Naive thymus-derived CD8-positive, alpha-beta T cell (primary cell): ENCODE results near the gene DSCAM. TPM values are rescaled to one million over a fixed set of nuclear protein-coding genes. Genes with fewer than 3 reads are reported as not detected.

Source experiments
- ATAC-seq, 2 donors: fragments of 150-1000 bp; cut with Tn5 transposase in 1 of 2; sonication (Bioruptor Pico), chemical (Tn5 transposase) in 1 of 2; 1 replicate in 1 of 2; 2 replicates in 1 of 2; pipeline ENCODE4 v1.10.0; 2021; ENCODE audit warnings: mild to moderate bottlenecking in 2 of 2, moderate library complexity in 2 of 2
- POLR2A ChIA-PET: fragments of 350-600 bp; sonication (Branson Sonifier 250); formaldehyde crosslinking; loops from one replicate; lab custom pipeline; 2021; ENCODE audit warnings: antibody characterized with exemption; lab: Charles Lee
- DNase-seq, 10 donors: peaks; one replicate each; pipeline versions ENCODE4 v3.0.0 to v3.0.0-alpha.2; 2020 to 2022
- H3K27ac Mint-ChIP-seq, 10 donors: one replicate each; pipeline ENCODE4 v1.8.0; 2020 to 2022; ENCODE audit warnings: mild to moderate bottlenecking in 10 of 10, mixed read lengths in 10 of 10, moderate library complexity in 4 of 10, inconsistent platforms in 1 of 10
- H3K27me3 Mint-ChIP-seq, 5 donors: one replicate each; pipeline ENCODE4 v1.8.0; 2021 to 2022; ENCODE audit warnings: mixed read lengths in 5 of 5
- H3K36me3 Mint-ChIP-seq, 3 donors: one replicate each; pipeline ENCODE4 v1.8.0; 2020 to 2022; ENCODE audit warnings: mixed read lengths in 3 of 3, mild to moderate bottlenecking in 2 of 3, inconsistent platforms in 1 of 3
- H3K4me1 Mint-ChIP-seq, 4 donors: one replicate each; pipeline ENCODE4 v1.8.0; 2021 to 2022; ENCODE audit warnings: mixed read lengths in 4 of 4
- H3K4me3 Mint-ChIP-seq, 10 donors: one replicate each; pipeline ENCODE4 v1.8.0; 2020 to 2022; ENCODE audit warnings: mild to moderate bottlenecking in 10 of 10, mixed read lengths in 10 of 10, moderate library complexity in 6 of 10, inconsistent platforms in 1 of 10
- H3K9me3 Mint-ChIP-seq, 9 donors: one replicate each; pipeline ENCODE4 v1.8.0; 2020 to 2022; ENCODE audit warnings: mixed read lengths in 9 of 9, mild to moderate bottlenecking in 3 of 9, inconsistent platforms in 1 of 9, moderate library complexity in 1 of 9
- polyA plus RNA-seq, 3 donors: library from polyadenylated mRNA; unstranded; fragments of 300-500 nt; fragmentation: Illumina TruSeq; gene quantifications; one replicate each; pipeline ENCODE4 v1.2.3, GENCODE V29; 2021
- total RNA-seq, 8 experiments: library from RNA in 2 of 8; stranded (reverse) in 2 of 8; gene quantifications; one replicate each; pipeline ENCODE4 v1.2.3 and lab custom pipeline; 2021 to 2026

The DSCAM gene
- total and polyA plus RNA-seq, 5 experiments from 2014 or later: not detected

DNA sequence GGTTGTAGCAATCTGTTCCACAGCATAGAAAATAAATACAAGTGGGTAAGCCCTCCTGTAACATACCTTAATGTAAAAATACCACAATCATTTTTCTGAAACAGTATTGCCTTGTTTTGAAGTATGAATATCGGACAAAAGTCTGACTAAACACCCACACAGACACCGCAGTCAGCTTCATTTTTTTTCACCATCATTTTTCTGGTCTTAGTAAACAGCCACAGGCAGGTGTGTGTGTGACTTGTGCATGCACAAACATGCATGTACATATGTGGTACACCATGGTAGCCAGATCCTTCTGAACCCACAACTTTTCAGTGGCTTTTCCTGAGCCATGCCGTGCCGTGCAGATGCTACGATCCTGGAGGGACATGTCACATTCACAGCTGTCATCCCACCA, 718.1 kb downstream of the DSCAM start:
- no peak for ATAC-seq
- peaks cover 0 to 18% (median 5%) of the 10 kb centered on the region in 9 donors for H3K9me3 Mint-ChIP-seq
- no peak overlapping the region for H3K27ac Mint-ChIP-seq

DNA sequence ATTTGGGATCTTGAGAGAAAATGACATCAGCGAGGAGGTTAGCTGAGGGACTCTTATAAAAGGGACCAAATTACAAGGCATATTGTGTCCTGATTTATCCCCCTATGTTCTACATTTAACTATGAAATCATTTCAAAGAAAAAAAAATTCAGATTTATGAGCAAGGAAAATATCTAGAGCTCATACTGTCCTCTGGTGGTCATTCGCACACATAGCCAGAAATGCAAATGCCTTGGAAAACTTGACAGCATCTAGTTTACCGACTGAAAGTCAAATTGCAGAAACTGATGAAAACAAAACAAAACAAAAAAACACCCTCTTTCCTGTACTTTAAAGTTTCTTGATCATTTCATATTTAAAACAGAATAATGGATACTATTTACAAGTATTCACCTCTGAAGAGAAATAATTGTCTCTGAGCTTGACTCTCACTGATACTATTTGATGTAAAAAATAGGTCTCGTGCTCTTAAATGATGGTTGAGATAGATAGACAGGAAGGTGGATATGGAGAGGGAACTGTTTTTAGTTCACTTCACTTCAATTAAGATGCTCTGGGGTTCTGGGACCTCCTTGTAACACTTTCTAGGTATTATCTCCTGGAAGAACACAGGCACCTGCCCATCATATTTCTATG, 725.9 kb downstream of the DSCAM start:
- POLR2A ChIA-PET: no interaction called here
- H3K4me3 Mint-ChIP-seq: no peak overlapping the region
- no peak overlapping the region for H3K27ac Mint-ChIP-seq
- H3K9me3 Mint-ChIP-seq: peaks cover 0 to 16% (median 4%) of the 10 kb centered on the region in 9 donors
- no peaks in the 10 kb centered on the region for H3K4me1 Mint-ChIP-seq
- DNase-seq (no peak), ATAC-seq (no peak)
- peaks cover 0 to 3% (median 0%) of the 10 kb centered on the region in 3 donors for H3K36me3 Mint-ChIP-seq
- H3K27me3 Mint-ChIP-seq: peaks cover 0 to 27% (median 5%) of the 10 kb centered on the region in 5 donors

More for the DNA sequence above, 718.1 kb downstream of the DSCAM start:
- Mint-ChIP-seq H3K4me3 (no peak overlapping the region), H3K36me3 (peaks cover 0 to 3% (median 0%) of the 10 kb centered on the region in 3 donors), H3K27me3 (peaks cover 0 to 12% (median 2%) of the 10 kb centered on the region in 5 donors), H3K4me1 (no peaks in the 10 kb centered on the region)
- no peak for DNase-seq
- POLR2A ChIA-PET: no interaction called here

DNA sequence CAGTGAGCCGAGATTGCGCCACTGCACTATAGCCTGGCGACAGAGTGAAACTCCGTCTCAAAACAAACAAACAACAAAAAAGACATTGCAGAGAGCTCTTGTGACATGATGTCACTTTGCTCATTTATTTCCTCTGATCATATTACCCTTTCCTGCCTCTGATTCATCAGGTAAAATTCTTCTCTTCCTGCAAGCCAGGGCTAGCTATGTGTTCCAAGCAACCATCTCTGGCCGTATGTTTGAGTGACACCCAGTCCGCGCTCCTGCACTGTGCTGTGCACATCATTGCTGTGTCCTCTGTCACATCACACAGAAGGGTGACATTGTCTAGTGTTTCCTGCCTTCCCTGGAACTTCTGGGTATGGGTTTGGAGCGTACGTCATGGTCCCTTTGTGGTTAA, 728.4 kb downstream of the DSCAM start:
- DNase-seq (no peak), ATAC-seq (no peak)
- Mint-ChIP-seq H3K4me3 (no peak overlapping the region), H3K36me3 (peaks cover 0 to 4% (median 0%) of the 10 kb centered on the region in 3 donors), H3K27ac (no peak overlapping the region), H3K9me3 (peaks cover 0 to 27% (median 6%) of the 10 kb centered on the region in 9 donors), H3K4me1 (no peaks in the 10 kb centered on the region), H3K27me3 (peaks cover 0 to 21% (median 5%) of the 10 kb centered on the region in 5 donors)
- POLR2A ChIA-PET: no interaction called here

DNA sequence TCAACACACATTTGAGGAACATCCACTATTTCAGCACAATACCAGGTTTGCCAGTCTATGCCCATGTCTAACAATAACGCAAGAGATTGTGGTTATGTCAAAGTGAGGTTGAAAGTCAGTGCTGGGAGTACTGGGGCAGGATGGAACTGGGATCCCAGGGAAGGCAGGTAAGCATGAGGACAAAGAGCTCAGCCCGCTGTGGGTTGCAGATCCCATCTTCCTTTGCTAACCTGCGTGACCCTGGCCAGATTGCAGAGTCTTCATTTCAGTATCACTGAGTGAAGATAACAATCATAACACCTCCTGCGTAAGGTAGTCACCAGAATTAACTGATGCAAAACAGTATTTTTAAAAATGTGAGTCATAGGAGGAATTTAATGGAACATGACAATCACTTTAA, 729.7 kb downstream of the DSCAM start:
- ATAC-seq: no peak
- peaks cover 0 to 27% (median 6%) of the 10 kb centered on the region in 9 donors for H3K9me3 Mint-ChIP-seq
- no peak for DNase-seq
- H3K27ac Mint-ChIP-seq: no peak overlapping the region
- POLR2A ChIA-PET: no interaction called here
- H3K4me1 Mint-ChIP-seq: no peaks in the 10 kb centered on the region
- H3K27me3 Mint-ChIP-seq: peaks cover 0 to 8% (median 0%) of the 10 kb centered on the region in 5 donors
- H3K4me3 Mint-ChIP-seq: no peak overlapping the region
- H3K36me3 Mint-ChIP-seq: peaks cover 0 to 4% (median 0%) of the 10 kb centered on the region in 3 donors

DNA sequence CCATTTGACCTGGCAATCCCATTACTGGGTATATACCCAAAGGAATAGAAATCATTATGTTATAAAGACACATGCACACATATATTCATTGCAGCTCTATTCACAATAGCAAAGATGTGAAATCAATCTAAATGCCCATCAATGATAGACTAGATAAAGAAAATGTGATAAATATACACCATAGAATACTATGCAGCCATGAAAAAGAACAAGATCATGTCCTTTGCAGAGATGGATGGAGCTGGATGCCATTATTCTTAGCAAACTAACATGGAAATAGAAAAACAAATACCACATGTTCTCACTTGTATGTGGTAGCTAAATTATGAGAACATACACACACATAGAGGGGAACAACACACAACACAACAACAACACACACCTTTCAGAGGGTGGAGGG, 731.2 kb downstream of the DSCAM start:
- H3K27ac Mint-ChIP-seq: no peak overlapping the region

DNA sequence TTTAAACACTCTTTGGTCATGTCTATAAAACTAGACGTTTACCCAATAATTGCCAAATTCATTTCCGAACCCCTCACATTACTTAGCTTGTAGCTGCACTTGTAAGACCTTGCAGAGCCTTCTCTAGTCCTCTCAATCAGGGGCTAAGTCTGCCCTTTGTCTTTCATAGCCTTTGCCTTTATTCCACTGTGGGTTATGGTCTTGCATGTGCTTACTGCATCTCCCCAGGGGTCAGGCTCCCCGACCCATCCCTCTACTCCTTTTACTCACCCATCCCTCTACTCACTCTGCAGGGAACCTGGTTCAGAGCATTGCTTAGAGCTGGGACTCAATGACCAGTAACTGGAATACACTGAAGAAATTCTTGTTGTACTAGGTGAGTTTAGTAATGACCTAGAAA, 744.3 kb downstream of the DSCAM start:
- POLR2A ChIA-PET: no interaction called here
- ATAC-seq (no peak), DNase-seq (no peak)
- Mint-ChIP-seq H3K4me3 (no peak overlapping the region), H3K36me3 (no peaks in the 10 kb centered on the region), H3K27ac (no peak overlapping the region), H3K4me1 (no peaks in the 10 kb centered on the region), H3K27me3 (peaks cover 2 to 11% (median 8%) of the 10 kb centered on the region in 5 donors), H3K9me3 (peaks cover 0 to 26% (median 14%) of the 10 kb centered on the region in 9 donors)

More for the DNA sequence above, 731.2 kb downstream of the DSCAM start:
- H3K4me3 Mint-ChIP-seq: no peak overlapping the region
- no peaks in the 10 kb centered on the region for H3K4me1 Mint-ChIP-seq
- ATAC-seq (no peak), DNase-seq (no peak)
- peaks cover 0 to 4% (median 0%) of the 10 kb centered on the region in 3 donors for H3K36me3 Mint-ChIP-seq
- POLR2A ChIA-PET: no interaction called here
- H3K9me3 Mint-ChIP-seq: peaks cover 0 to 27% (median 7%) of the 10 kb centered on the region in 9 donors
- no peaks in the 10 kb centered on the region for H3K27me3 Mint-ChIP-seq

DNA sequence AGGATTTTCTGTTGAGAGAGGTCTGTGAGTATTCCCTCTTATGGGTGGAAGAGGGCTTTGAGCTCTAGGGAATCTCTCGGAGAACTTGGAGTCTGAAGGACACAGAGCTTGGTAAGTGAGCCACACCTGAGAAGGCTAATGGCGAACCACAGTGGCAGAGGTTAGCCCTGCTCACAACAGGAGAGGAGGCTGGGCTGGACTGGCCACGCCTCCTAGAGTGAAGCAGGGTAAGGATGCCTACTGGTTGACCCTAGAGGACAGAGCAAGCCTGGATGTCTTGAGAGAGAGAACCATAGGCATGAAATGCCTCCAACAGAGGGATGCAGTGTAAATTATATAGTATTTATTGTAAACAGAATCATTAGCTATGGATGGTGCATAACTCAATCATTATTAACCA, 747.1 kb downstream of the DSCAM start:
- POLR2A ChIA-PET: no interaction called here
- H3K4me1 Mint-ChIP-seq: no peaks in the 10 kb centered on the region
- H3K27ac Mint-ChIP-seq: no peak overlapping the region
- H3K9me3 Mint-ChIP-seq: peaks cover 0 to 21% (median 10%) of the 10 kb centered on the region in 9 donors
- H3K36me3 Mint-ChIP-seq: no peaks in the 10 kb centered on the region
- H3K27me3 Mint-ChIP-seq: peaks cover 0 to 8% (median 3%) of the 10 kb centered on the region in 5 donors
- ATAC-seq (no peak), DNase-seq (no peak)
- no peak overlapping the region for H3K4me3 Mint-ChIP-seq

DNA sequence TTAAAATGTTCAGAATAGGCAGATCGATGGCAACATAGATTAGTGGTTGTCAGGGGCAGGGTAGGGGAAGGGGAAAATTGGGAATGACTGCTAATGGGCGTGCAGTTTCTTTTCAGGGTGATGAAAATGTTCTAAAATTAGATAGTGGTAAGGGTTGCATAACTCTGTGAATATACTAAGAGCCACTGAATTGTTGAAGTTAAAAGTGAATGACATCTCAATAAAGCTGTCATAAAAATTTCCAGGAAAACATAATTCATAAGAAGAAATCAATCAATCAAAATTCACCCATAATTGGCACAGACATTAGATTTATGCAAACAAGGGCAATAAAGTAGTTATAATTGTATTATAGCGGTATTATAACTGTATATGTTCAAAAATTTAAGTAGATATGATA, 751.5 kb downstream of the DSCAM start:
- DNase-seq (no peak), ATAC-seq (no peak)
- peaks cover 0 to 4% (median 0%) of the 10 kb centered on the region in 3 donors for H3K36me3 Mint-ChIP-seq
- no peak overlapping the region for H3K27ac Mint-ChIP-seq
- H3K4me1 Mint-ChIP-seq: no peaks in the 10 kb centered on the region
- H3K27me3 Mint-ChIP-seq: peaks cover 3 to 14% (median 11%) of the 10 kb centered on the region in 5 donors
- POLR2A ChIA-PET: no interaction called here
- H3K4me3 Mint-ChIP-seq: no peak overlapping the region
- peaks cover 0 to 27% (median 9%) of the 10 kb centered on the region in 9 donors for H3K9me3 Mint-ChIP-seq

DNA sequence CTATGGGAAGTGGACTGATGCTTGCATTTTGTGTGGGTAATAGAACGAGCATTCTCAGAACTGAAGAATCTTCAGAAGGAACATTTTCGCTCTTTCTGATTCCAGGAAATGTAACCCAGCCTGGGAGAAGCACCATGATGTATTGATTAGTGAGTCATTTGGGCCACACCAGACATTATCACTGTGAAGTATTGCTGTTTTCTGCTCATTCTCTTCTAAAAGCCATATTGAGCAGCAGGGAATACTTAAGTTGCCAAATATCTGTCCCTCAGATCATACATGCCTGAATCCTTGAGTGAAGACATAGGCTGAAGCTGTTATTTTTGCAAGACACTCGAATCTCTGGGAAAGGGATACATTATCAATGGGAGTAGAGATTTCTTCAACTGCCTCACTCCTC, 766.6 kb downstream of the DSCAM start:
- H3K27me3 Mint-ChIP-seq: peaks cover 0 to 13% (median 2%) of the 10 kb centered on the region in 5 donors
- ATAC-seq (no peak), DNase-seq (no peak)
- POLR2A ChIA-PET: no interaction called here
- no peaks in the 10 kb centered on the region for H3K4me1 Mint-ChIP-seq
- H3K9me3 Mint-ChIP-seq: peaks cover 0 to 4% (median 0%) of the 10 kb centered on the region in 9 donors
- H3K36me3 Mint-ChIP-seq: no peaks in the 10 kb centered on the region
- H3K27ac Mint-ChIP-seq: no peak overlapping the region
- H3K4me3 Mint-ChIP-seq: no peak overlapping the region

DNA sequence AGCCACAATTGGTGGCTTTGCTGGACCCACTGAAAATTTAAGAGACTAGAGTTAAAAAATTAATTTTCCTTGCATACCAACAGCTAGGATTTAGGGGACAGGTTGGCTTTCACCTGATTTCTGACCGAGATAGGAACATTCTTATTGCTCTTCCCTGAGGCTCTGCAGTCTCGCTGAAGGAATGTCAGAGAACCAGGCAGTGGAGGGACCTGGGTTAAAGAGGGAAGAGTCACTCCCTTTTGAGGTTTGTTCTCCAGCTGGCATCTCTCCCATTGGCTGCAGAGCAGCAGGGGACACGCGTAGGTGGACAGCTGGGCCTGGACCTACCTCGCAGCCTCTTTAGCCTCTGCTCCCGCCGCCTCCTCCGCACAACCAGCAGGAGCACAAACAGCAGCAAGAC, 772.2 kb downstream of the DSCAM start:
- ATAC-seq (no peak), DNase-seq (no peak)
- Mint-ChIP-seq H3K9me3 (peaks cover 0 to 5% (median 0%) of the 10 kb centered on the region in 9 donors), H3K4me3 (no peak overlapping the region), H3K36me3 (no peaks in the 10 kb centered on the region), H3K27me3 (peaks cover 0 to 3% (median 0%) of the 10 kb centered on the region in 5 donors), H3K27ac (no peak overlapping the region), H3K4me1 (no peaks in the 10 kb centered on the region)
- POLR2A ChIA-PET: no interaction called here

DNA sequence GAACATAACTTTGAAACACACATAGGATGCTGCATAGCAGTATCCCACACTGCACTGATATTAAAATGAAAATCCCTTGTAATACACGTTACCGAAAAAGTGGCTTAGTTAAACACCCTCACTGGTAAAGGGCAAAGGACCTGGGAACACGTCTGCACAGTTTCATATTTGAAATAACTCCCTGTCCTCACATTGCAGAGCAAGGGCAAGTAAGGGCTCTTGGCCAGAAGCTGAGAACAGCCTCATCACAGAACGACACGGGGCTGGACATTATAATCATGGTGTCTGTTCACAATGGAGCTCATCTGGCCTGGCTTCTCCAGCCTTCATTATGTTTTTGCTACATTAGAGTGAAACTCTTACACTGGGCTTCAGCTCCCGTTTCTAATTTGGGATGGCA, 772.8 kb downstream of the DSCAM start:
- Mint-ChIP-seq H3K9me3 (peaks cover 0 to 5% (median 0%) of the 10 kb centered on the region in 9 donors), H3K4me3 (no peak overlapping the region), H3K27ac (no peak overlapping the region), H3K4me1 (no peaks in the 10 kb centered on the region), H3K36me3 (no peaks in the 10 kb centered on the region), H3K27me3 (peaks cover 0 to 3% (median 0%) of the 10 kb centered on the region in 5 donors)
- DNase-seq (no peak), ATAC-seq (no peak)
- POLR2A ChIA-PET: no interaction called here

DNA sequence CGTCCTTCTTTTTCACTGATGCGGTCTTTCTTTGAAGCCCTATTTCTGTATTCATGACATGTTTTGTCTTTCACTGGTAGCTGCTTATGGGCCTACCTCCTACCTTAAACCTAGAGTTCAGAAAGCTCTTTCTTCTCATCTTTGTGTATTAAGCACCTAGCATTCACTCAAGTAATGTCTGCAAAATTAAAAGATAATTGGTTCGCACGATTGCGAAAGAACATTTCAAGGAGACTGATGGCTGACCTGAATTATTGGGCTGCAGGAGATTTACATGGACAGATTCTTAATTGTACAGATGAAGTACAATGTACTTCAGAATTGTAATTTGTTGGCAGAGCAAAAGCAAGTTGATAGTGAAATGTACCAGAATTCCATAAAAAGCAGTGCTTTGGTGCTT, 773.3 kb downstream of the DSCAM start:
- DNase-seq: no peak
- Mint-ChIP-seq H3K4me3 (no peak overlapping the region), H3K27me3 (peaks cover 0 to 3% (median 0%) of the 10 kb centered on the region in 5 donors), H3K27ac (no peak overlapping the region), H3K9me3 (peaks cover 0 to 5% (median 0%) of the 10 kb centered on the region in 9 donors), H3K4me1 (no peaks in the 10 kb centered on the region), H3K36me3 (no peaks in the 10 kb centered on the region)
- POLR2A ChIA-PET: no interaction called here
- no peak for ATAC-seq

DNA sequence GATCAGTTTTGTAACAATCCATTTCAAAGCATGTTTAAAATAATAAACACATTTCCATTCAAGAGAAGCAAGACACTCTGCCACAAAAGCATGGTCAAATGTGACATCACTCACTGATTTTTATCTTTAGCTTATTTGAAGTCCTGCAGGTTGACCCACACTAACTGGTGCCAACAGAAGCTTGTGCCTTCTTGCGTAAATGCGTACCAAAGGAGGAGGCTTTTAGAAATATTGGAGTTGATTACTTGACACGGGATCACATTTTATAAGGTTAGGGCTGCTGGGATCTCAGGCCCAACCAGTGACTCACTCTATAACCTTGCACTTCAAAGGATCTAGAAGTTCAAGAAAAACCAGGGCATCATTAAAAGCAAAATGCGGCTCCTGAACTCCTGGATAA, 776.1 kb downstream of the DSCAM start:
- ATAC-seq: no peak
- Mint-ChIP-seq H3K4me3 (no peak overlapping the region), H3K36me3 (no peaks in the 10 kb centered on the region), H3K27me3 (peaks cover 0 to 12% (median 3%) of the 10 kb centered on the region in 5 donors), H3K27ac (no peak overlapping the region), H3K4me1 (no peaks in the 10 kb centered on the region), H3K9me3 (peaks cover 0 to 5% (median 0%) of the 10 kb centered on the region in 9 donors)
- POLR2A ChIA-PET: no interaction called here
- no peak for DNase-seq
